Small intestine (tissue), 7 donors: Measurements from ENCODE around the gene ING5. TPM values are rescaled to one million over a fixed set of nuclear protein-coding genes. Genes with fewer than 3 reads are reported as not detected.

Experiments used
- DNase-seq, 2 donors: peaks; one replicate each; pipeline versions ENCODE4 v3.0.0 to v3.0.0-alpha.2; 2013
- FAIRE-seq: peaks from 2 replicates; lab custom pipeline; 2012; peaks lifted over from hg19 to GRCh38; lab: Jason Lieb, UNC
- H3K27ac ChIP-seq, 3 donors: one replicate each; pipeline ENCODE4 v1.5.1; 2013; ENCODE audit warnings: low read length in 2 of 3, mild to moderate bottlenecking in 2 of 3, control low read depth in 1 of 3, inconsistent platforms in 1 of 3, low read depth in 1 of 3, moderate library complexity in 1 of 3
- H3K27me3 ChIP-seq, 3 donors: one replicate each; pipeline ENCODE4 v1.6.1; 2013; ENCODE audit warnings: low read length in 3 of 3, inconsistent platforms in 1 of 3; ENCODE audit not compliant: control insufficient read depth in 3 of 3, insufficient read depth in 3 of 3
- H3K36me3 ChIP-seq, 3 donors: one replicate each; pipeline ENCODE4 v1.6.1; 2013; ENCODE audit warnings: low read length in 3 of 3, inconsistent platforms in 1 of 3, low read depth in 1 of 3, mild to moderate bottlenecking in 1 of 3, moderate library complexity in 1 of 3; ENCODE audit not compliant: control insufficient read depth in 3 of 3, insufficient read depth in 2 of 3
- H3K4me1 ChIP-seq, 3 donors: one replicate each; pipeline ENCODE4 v1.6.1; 2013; ENCODE audit warnings: low read length in 2 of 3, inconsistent platforms in 1 of 3, low read depth in 1 of 3, mild to moderate bottlenecking in 1 of 3, moderate library complexity in 1 of 3; ENCODE audit not compliant: control insufficient read depth in 3 of 3, insufficient read depth in 2 of 3
- H3K4me3 ChIP-seq, 3 donors: one replicate each; pipeline ENCODE4 v1.5.1; 2013; ENCODE audit warnings: low read length in 3 of 3, control low read depth in 1 of 3, inconsistent platforms in 1 of 3, low read depth in 1 of 3, mild to moderate bottlenecking in 1 of 3, moderate library complexity in 1 of 3
- H3K9me3 ChIP-seq, 2 donors: one replicate each; pipeline ENCODE4 v1.6.1; 2013; ENCODE audit warnings: low read depth in 1 of 2, low read length in 1 of 2; ENCODE audit not compliant: control insufficient read depth in 2 of 2, insufficient read depth in 1 of 2
- WGBS, 3 donors: extraction: QIAGEN DNeasy Blood & Tissue Kit; methylation state at CpG; one replicate each; pipeline ENCODE4 v1.1.7; 2013; 5-methylcytosine and 5-hydroxymethylcytosine counted together
- polyA plus RNA-seq, 4 donors: library from polyadenylated mRNA; stranded (reverse) in 3 of 4; unstranded in 1 of 4; fragments of 200-250 nt in 3 of 4; fragments of 120-200 nt in 1 of 4; gene quantifications; one replicate each; pipeline versions ENCODE4 v1.2.1 to v1.2.3, GENCODE V29; 2013
- donor health status: healthy with polysubstance abuse.
- donor health status: control.
- donor health status: control.
- donor health status: Bipolar disorder and iron deficiency.
- donor health status: healthy.

ING5 gene
- polyA plus RNA-seq, 4 donors, result 20.3 to 44.5 (median 35.4) TPM

DNA sequence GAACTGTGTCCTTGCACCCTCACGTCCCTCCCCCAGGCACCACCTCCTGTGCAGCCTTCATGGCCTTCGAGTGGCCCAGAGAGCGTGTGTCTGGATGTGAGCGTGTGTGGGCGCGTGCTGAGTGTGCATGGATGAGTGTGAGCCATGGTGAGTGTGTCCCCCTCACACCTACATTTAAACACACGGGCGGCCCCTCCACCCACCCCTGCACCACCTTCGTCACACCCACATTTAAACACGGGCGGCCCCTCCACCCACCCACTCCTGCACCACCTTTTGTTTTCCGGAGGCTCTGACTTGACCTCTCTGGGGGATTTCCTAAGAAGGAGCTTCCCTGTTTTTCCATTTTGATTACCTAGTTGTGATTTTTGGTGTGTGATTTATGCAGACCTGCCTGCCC lies 33.0 kb upstream of the ING5 start:
- DNase-seq (no peak), FAIRE-seq (no peak)
- WGBS, 3 donors, result 90% methylated on average over 12 of the region's 12 CpGs
- Histone ChIP-seq H3K4me1 (no peaks in the 10 kb centered on the region), H3K27ac (no peak overlapping the region), H3K9me3 (no peaks in the 10 kb centered on the region), H3K36me3 (peaks cover 7 to 84% (median 21%) of the 10 kb centered on the region in 3 donors), H3K4me3 (no peak overlapping the region), H3K27me3 (no peaks in the 10 kb centered on the region)

DNA sequence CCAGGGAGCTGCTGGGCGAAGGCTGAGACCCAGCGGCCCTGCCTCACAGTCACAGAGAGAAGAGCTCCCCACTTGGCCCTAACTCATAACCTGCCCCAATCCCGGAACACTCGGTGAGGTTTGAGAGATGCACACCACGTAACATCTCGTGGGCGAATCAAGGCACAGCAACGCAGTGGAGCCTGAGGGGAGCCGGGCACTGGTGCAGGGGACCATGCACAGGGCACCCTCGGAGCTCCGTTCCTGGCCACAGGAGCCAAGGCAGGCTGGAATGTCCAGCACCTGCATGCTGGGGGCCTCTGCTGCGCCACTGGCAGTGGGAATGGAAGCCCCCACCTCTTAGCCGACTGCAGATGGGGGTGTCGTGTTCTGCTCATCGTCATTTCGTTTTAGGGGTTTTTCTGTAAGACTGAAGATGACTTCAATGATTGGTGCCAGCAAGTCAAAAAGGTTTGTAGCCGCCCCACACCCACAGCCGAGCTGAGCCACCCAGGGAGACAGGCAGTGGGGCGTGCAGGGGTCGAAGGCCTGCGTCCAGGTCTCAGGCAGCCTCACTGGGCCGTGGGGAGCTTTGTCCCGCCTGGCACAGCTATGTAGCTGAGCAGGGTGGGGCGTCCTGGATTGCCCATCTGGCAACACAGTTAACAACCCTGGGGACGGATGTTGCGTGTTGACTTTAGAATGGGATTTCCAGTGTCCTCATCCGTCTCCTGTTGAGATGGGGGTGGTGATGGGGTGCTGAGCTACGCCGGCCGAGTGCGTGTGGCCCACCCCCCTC lies 31.3 kb upstream of the ING5 start:
- no peak for FAIRE-seq
- no peak for DNase-seq
- 91 to 93% (median 91%) methylated on average over 31 of the region's 31 CpGs for WGBS, 3 donors

GRCh38 chr2:241671457-241672240 lies 30.2 kb upstream of the ING5 start:
- Histone ChIP-seq H3K27ac (no peak overlapping the region), H3K4me3 (no peak overlapping the region), H3K4me1 (no peaks in the 10 kb centered on the region), H3K36me3 (peaks cover 7 to 95% (median 21%) of the 10 kb centered on the region in 3 donors), H3K9me3 (no peaks in the 10 kb centered on the region), H3K27me3 (no peaks in the 10 kb centered on the region)
- FAIRE-seq (no peak), DNase-seq (no peak)
- 92 to 96% (median 93%) methylated on average over 30 to 31 of the region's 31 CpGs for WGBS, 3 donors

More for the DNA sequence above, 31.3 kb upstream of the ING5 start:
- H3K36me3 ChIP-seq, result peaks cover 7 to 93% (median 21%) of the 10 kb centered on the region in 3 donors
- H3K9me3 ChIP-seq, result no peaks in the 10 kb centered on the region
- H3K4me3 ChIP-seq, result no peak overlapping the region
- H3K27ac ChIP-seq, result no peak overlapping the region
- H3K27me3 ChIP-seq, result no peaks in the 10 kb centered on the region
- H3K4me1 ChIP-seq, result no peaks in the 10 kb centered on the region

DNA sequence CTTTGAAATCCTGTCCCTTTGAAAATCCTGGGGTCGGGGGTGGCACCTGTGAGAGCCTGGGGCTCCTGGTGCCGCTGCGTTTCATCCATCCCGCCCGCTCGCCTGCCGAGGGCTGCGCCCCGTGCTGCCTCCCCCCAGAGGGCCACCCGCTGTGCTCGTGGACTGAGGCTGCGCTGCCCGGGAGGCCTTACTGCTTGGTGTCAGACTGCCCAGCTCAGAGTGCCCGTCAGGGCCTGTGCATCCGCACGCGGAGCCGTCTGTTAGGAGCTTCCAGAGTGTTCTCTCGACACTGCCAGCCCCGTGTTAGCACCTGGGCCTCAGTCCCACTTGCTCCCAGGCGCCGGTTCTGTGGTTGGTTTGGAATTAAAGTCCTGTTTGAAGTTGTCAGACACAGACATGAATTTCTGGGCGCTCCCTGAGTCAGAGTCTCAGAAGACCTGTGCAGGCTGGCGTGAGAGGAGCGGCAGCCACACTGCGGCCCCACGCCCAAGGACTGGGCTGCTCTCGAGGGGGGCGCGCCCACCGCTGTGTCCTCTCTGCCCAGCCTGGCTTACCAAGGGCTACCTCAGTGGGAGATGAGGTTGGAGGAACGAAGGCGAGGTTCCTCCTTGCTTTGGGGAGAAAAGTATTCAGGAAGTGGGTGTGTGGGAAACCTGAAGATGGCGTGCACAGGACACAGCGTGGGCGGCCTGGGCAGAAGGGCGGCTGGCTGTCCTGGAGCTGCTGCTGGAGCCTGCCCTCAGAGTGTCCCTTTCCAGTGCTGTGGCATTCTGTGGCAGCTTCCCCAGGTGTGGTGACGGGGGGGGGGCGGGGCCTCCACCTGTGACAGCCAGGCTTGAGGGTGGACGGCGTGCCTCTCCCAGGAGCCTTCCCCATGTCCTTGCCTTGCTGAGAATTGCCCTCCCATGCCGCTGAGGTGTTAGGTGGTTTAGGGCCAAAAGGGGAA lies 29.3 kb upstream of the ING5 start:
- Histone ChIP-seq H3K4me3 (no peak overlapping the region), H3K27me3 (no peaks in the 10 kb centered on the region), H3K9me3 (no peaks in the 10 kb centered on the region), H3K4me1 (no peaks in the 10 kb centered on the region), H3K27ac (no peak overlapping the region), H3K36me3 (peaks cover 7 to 97% (median 18%) of the 10 kb centered on the region in 3 donors)
- DNase-seq, result no peak
- WGBS, 3 donors, result 92 to 94% (median 93%) methylated on average over 36 to 42 of the region's 42 CpGs
- no peak for FAIRE-seq

GRCh38 chr2:241673189-241673663 lies 28.6 kb upstream of the ING5 start:
- no peak for DNase-seq
- WGBS, 3 donors, result 84 to 91% (median 91%) methylated on average over 18 of the region's 18 CpGs

GRCh38 chr2:241673797-241674725 lies 27.8 kb upstream of the ING5 start:
- H3K36me3 ChIP-seq, result peaks cover 0 to 96% (median 12%) of the 10 kb centered on the region in 3 donors
- no peaks in the 10 kb centered on the region for H3K27me3 ChIP-seq
- H3K9me3 ChIP-seq, result no peaks in the 10 kb centered on the region
- no peaks in the 10 kb centered on the region for H3K4me1 ChIP-seq
- 85 to 91% (median 86%) methylated on average over 21 of the region's 21 CpGs for WGBS, 3 donors
- no peak overlapping the region for H3K4me3 ChIP-seq
- DNase-seq (no peak), FAIRE-seq (no peak)
- no peak overlapping the region for H3K27ac ChIP-seq

More at GRCh38 chr2:241673189-241673663, 28.6 kb upstream of the ING5 start:
- Histone ChIP-seq H3K9me3 (no peaks in the 10 kb centered on the region), H3K27me3 (no peaks in the 10 kb centered on the region), H3K4me3 (no peak overlapping the region), H3K36me3 (peaks cover under 1 to 97% (median 16%) of the 10 kb centered on the region in 3 donors), H3K4me1 (no peaks in the 10 kb centered on the region), H3K27ac (no peak overlapping the region)
- no peak for FAIRE-seq

DNA sequence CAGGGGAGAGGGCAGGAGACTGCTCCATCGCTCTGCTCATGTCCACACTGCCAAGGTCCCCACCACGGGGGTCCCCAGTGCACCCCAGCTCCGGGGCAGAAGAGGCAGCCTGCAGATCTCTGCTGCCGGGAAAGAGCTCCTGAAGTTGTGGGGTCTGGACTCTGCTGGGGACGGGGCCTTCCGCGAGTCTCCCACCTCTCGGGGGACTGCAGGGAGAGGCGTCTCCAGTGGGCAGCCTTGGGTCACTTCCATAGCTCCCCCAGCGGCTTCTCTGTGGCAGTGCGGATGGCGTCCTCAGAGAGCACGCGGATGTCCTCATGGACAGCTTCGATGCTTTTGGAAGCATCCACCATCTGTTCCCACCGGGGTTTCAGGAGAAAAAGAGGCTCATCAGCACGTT lies 26.0 kb upstream of the ING5 start:
- DNase-seq (no peak), FAIRE-seq (no peak)
- Histone ChIP-seq H3K4me1 (no peaks in the 10 kb centered on the region), H3K27me3 (no peaks in the 10 kb centered on the region), H3K27ac (no peak overlapping the region), H3K4me3 (no peak overlapping the region), H3K36me3 (peaks cover 0 to 90% (median 3%) of the 10 kb centered on the region in 3 donors), H3K9me3 (no peaks in the 10 kb centered on the region)
- 85 to 92% (median 88%) methylated on average over 17 of the region's 17 CpGs for WGBS, 3 donors
